A549 (cell line): ENCODE results near the gene API5. TPM values are rescaled to one million over a fixed set of nuclear protein-coding genes. Genes with fewer than 3 reads are reported as not detected.

Source experiments
- ATAC-seq, 2 experiments: fragments of 200-7000 bp in 1 of 2; fragments of >200 bp in 1 of 2; cut with Nextera tagmentation in 1 of 2; cut with Tn5 transposase in 1 of 2; 3 replicates each; pipeline versions ENCODE4 v1.8.0 to v1.9.1; 2018 to 2020; ENCODE audit warnings: mild to moderate bottlenecking in 1 of 2, moderate library complexity in 1 of 2
- CTCF ChIA-PET: fragments of 300-600 bp; sonication (Branson Sonifier 250); formaldehyde crosslinking; extraction: SDS; loops from one replicate; lab custom pipeline; 2021; ENCODE audit warnings: antibody characterized with exemption, inconsistent platforms; lab: Yijun Ruan, JAX
- POLR2A ChIA-PET: fragments of 350-600 bp; formaldehyde crosslinking; extraction: SDS; loops from one replicate; lab custom pipeline; 2021; ENCODE audit warnings: antibody characterized with exemption, inconsistent platforms; lab: Yijun Ruan, JAX
- DNase-seq, 2 experiments: peaks; one replicate each; pipeline versions ENCODE4 v3.0.0 to v3.0.0-alpha.2; 2011 to 2016; ENCODE audit warnings: low read depth in 1 of 2, low spot score in 1 of 2
- FAIRE-seq: peaks from 2 replicates; lab custom pipeline; 2011; peaks lifted over from hg19 to GRCh38; lab: Jason Lieb, UNC
- H3K27ac ChIP-seq, 2 experiments: fragments of >200 bp; sonication (Bioruptor Twin); formaldehyde crosslinking; 3 replicates each; pipeline ENCODE4 v1.5.1; 2016 to 2017
- H3K4me1 ChIP-seq: fragments of >200 bp; sonication (Bioruptor Twin); formaldehyde crosslinking; 3 replicates; pipeline ENCODE4 v1.6.1; 2016
- H3K4me2 ChIP-seq: fragments of >200 bp; sonication (Bioruptor Twin); formaldehyde crosslinking; 3 replicates; pipeline ENCODE4 v1.6.1; 2016
- H3K4me3 ChIP-seq: fragments of >200 bp; sonication (Bioruptor Twin); formaldehyde crosslinking; 3 replicates; pipeline ENCODE4 v1.5.1; 2016
- H3K9me3 ChIP-seq: fragments of >200 bp; sonication (Bioruptor Twin); formaldehyde crosslinking; 3 replicates; pipeline ENCODE4 v1.6.1; 2016
- CBX2 ChIP-seq: fragments of 200-600 bp; sonication (generic); IDR thresholded peaks from 2 replicates; pipeline ENCODE4 v1.6.1; 2016; ENCODE audit warnings: low read depth, mild to moderate bottlenecking, borderline replicate concordance
- CBX8 ChIP-seq: fragments of 200-600 bp; sonication (generic); IDR thresholded peaks from 2 replicates; pipeline ENCODE4 v1.6.1; 2016
- CEBPB ChIP-seq, 2 experiments: fragments of >200 bp in 1 of 2; sonication (Bioruptor Twin) in 1 of 2; formaldehyde crosslinking in 1 of 2; IDR thresholded peaks; 2 replicates each; pipeline ENCODE4 v1.6.1; 2012 to 2016
- CHD2 ChIP-seq: fragments of 150-350 bp; IDR thresholded peaks from 2 replicates; pipeline ENCODE4 v1.6.1; 2014; ENCODE audit warnings: low read length; ENCODE audit not compliant: partially characterized antibody
- CHD4 ChIP-seq: fragments of 200-600 bp; sonication (generic); IDR thresholded peaks from 2 replicates; pipeline ENCODE4 v1.6.1; 2016; ENCODE audit warnings: antibody characterized with exemption, mild to moderate bottlenecking, borderline replicate concordance
- EHF ChIP-seq: fragments of 250-450 bp; sonication (Bioruptor Pico); IDR thresholded peaks from 2 replicates; pipeline ENCODE4 v1.5.0; 2020; ENCODE audit warnings: mild to moderate bottlenecking
- ESRRA ChIP-seq: fragments of 150-350 bp; IDR thresholded peaks from 2 replicates; pipeline ENCODE4 v1.6.1; 2014; ENCODE audit warnings: mild to moderate bottlenecking, low read length, borderline replicate concordance
- FOSB ChIP-seq: fragments of 250-450 bp; sonication (Bioruptor Pico); IDR thresholded peaks from 2 replicates; pipeline ENCODE4 v1.5.0; 2020; ENCODE audit warnings: mild to moderate bottlenecking, moderate library complexity
- FOSL2 ChIP-seq, 2 experiments: fragments of 450-650 bp in 1 of 2; fragments of >200 bp in 1 of 2; sonication (Bioruptor Twin) in 1 of 2; formaldehyde crosslinking; IDR thresholded peaks; 2 replicates each; pipeline versions ENCODE4 v1.5.0 to v1.6.1; 2016 to 2020; ENCODE audit warnings: mild to moderate bottlenecking in 1 of 2, moderate library complexity in 1 of 2
- FOXS1 ChIP-seq: fragments of 250-450 bp; sonication (Bioruptor Pico); IDR thresholded peaks from 2 replicates; pipeline ENCODE4 v1.5.0; 2020; ENCODE audit warnings: mild to moderate bottlenecking, moderate library complexity
- HEYL ChIP-seq: fragments of 250-450 bp; sonication (Bioruptor Pico); IDR thresholded peaks from 2 replicates; pipeline ENCODE4 v1.8.0; 2021; ENCODE audit warnings: mild to moderate bottlenecking, moderate library complexity
- HOXB13 ChIP-seq: fragments of 250-450 bp; sonication (Bioruptor Pico); IDR thresholded peaks from 2 replicates; pipeline ENCODE4 v1.5.0; 2020; ENCODE audit warnings: low read depth, mild to moderate bottlenecking, moderate library complexity
- HOXB5 ChIP-seq: fragments of 250-450 bp; sonication (Bioruptor Pico); IDR thresholded peaks from 2 replicates; pipeline ENCODE4 v1.5.0; 2020; ENCODE audit warnings: mild to moderate bottlenecking, moderate library complexity
- JUN ChIP-seq, 2 experiments: fragments of >200 bp; sonication (Bioruptor Twin); formaldehyde crosslinking; IDR thresholded peaks; 2 replicates in 1 of 2; 3 replicates in 1 of 2; pipeline ENCODE4 v1.6.1; 2016 to 2017
- KDM5A ChIP-seq: fragments of 200-600 bp; sonication (generic); IDR thresholded peaks from 2 replicates; pipeline ENCODE4 v1.6.1; 2016; ENCODE audit warnings: antibody characterized with exemption, mild to moderate bottlenecking
- MYC ChIP-seq: IDR thresholded peaks from 2 replicates; pipeline ENCODE4 v1.6.1; 2012; ENCODE audit warnings: mild to moderate bottlenecking, inconsistent platforms, low read length, improper control_type of control experiment, borderline replicate concordance
- POLR2A ChIP-seq: IDR thresholded peaks from 2 replicates; pipeline ENCODE4 v1.6.1; 2012; ENCODE audit warnings: mild to moderate bottlenecking, low read length
- RAD21 ChIP-seq, 2 experiments: fragments of >200 bp in 1 of 2; sonication (Bioruptor Twin) in 1 of 2; formaldehyde crosslinking in 1 of 2; IDR thresholded peaks in 1 of 2; conservative IDR thresholded peaks in 1 of 2; 2 replicates in 1 of 2; 3 replicates in 1 of 2; pipeline ENCODE4 v1.6.1; 2012 to 2018; ENCODE audit warnings: inconsistent platforms in 1 of 2
- RCOR1 ChIP-seq: fragments of 150-350 bp; IDR thresholded peaks from 2 replicates; pipeline ENCODE4 v1.6.1; 2014; ENCODE audit warnings: antibody characterized with exemption, low read length, low read depth
- RFX5 ChIP-seq: fragments of 450-650 bp; IDR thresholded peaks from 2 replicates; pipeline ENCODE4 v1.7.1; 2014; ENCODE audit warnings: antibody characterized with exemption, mild to moderate bottlenecking, moderate library complexity
- TP53 ChIP-seq: fragments of 250-450 bp; sonication (Bioruptor Pico); IDR thresholded peaks from 2 replicates; pipeline ENCODE4 v1.5.0; 2021; ENCODE audit warnings: mild to moderate bottlenecking, moderate library complexity
- ZC3H11A ChIP-seq: fragments of 450-650 bp; IDR thresholded peaks from 2 replicates; pipeline ENCODE4 v1.6.1; 2014; ENCODE audit warnings: antibody characterized with exemption, mild to moderate bottlenecking
- ZSCAN20 ChIP-seq: fragments of 250-450 bp; sonication (Bioruptor Pico); IDR thresholded peaks from 2 replicates; pipeline ENCODE4 v1.8.0; 2022; ENCODE audit warnings: mild to moderate bottlenecking, moderate library complexity
- WGBS: methylation state at CpG from one replicate; pipeline ENCODE4 v1.1.6; 2017; ENCODE audit errors: missing lambda C conversion rate; 5-methylcytosine and 5-hydroxymethylcytosine counted together
- polyA plus RNA-seq, 4 experiments: library from polyadenylated mRNA; depleted of rRNA in 3 of 4; stranded (reverse); fragments of >200 nt; fragmentation: RNase III in 1 of 4; extraction: RNeasy Plus Mini Kit Qiagen cat#74134 plus additional on column Dnase treatment in 1 of 4; gene quantifications; 2 replicates in 3 of 4; 3 replicates in 1 of 4; pipeline ENCODE4 v1.2.3, GENCODE V29; 2011 to 2017
- TF ChIP-seq, protein P1 (sequence below): IDR thresholded peaks from 2 replicates; pipeline ENCODE4 v1.6.1; 2012
- TF ChIP-seq, protein P2 (sequence below): fragments of >200 bp; sonication (Bioruptor Twin); formaldehyde crosslinking; IDR thresholded peaks from 3 replicates; pipeline ENCODE4 v1.6.1; 2016

The API5 gene
- polyA plus RNA-seq, 2 of the 4 experiments (the other 2 are of a cell fraction), result 87.7 to 127 TPM

DNA sequence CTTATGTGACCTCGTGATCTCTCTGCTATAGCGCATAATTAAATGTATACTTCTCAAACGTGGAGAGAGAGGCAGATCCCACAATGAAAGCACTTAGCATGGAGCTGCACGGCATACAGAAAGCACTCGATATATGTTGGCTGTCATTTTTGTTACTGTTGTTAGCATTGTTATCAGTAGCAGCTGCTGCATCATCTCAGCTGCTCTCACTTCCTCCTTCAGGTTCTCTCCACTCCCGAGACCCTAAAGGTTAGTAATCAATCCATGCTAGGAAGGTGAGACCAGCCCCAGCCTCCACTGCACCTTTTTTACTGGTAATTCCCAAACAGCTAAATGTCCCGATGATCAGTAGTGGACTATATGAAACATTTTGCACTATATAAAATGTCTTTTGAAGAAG is 13.4 kb upstream of the API5 start:
- CTCF ChIA-PET, result interaction anchor here (1.2 to 2.1 kb wide), 3 partner anchors 14 to 19 kb away, joined by 4 to 10 read pairs (median 7); partner anchors contain the start of gene API5
- POLR2A ChIA-PET, result no interaction called here
- Histone ChIP-seq H3K4me1 (no peaks in the 10 kb centered on the region), H3K4me2 (no peak overlapping the region), H3K27ac (no peak overlapping the region), H3K4me3 (no peak overlapping the region), H3K9me3 (peaks cover 29% of the 10 kb centered on the region)
- FAIRE-seq, result no peak
- no peak for DNase-seq
- TF ChIP-seq CBX8, result no peak
- TF ChIP-seq RAD21 (conservative IDR thresholded peaks at IDR 0.05 in 1 of 2, IDR thresholded peaks at IDR 0.05 in 1 of 2), result no peak
- TF ChIP-seq TP53 (CRISPR knock-in tag), result no peak
- TF ChIP-seq KDM5A, result no peak
- no peak for TF ChIP-seq FOSB (CRISPR knock-in tag)
- no peak for TF ChIP-seq CHD2
- no peak for TF ChIP-seq HEYL (CRISPR knock-in tag)
- TF ChIP-seq CEBPB (IDR thresholded peaks at IDR 0.05), result no peak
- 34% methylated on average over 7 of the region's 7 CpGs for WGBS
- ATAC-seq, result no peak

DNA sequence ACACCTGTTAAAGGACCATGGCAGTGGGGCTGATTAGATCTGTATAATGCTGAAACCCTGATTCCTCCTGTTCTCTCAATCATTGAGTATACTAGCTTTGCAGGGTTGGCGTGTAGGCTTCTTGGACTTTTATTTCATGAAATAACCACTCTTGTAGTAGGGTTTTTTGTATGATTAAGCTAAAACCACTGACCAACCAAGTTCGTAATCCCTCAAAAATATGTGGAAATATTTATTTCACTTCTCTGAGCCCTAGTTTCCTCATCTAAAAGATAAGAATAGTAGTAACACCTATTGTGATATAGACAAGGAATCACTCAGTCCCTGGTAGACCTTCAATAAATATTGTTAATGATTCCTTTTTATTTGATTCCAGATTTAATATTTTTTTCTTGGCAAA is 4.2 kb downstream of the API5 start:
- Histone ChIP-seq H3K9me3 (no peaks in the 10 kb centered on the region), H3K27ac (no peak overlapping the region), H3K4me1 (peaks cover 14% of the 10 kb centered on the region; the same call in 2 of the 3 replicates), H3K4me2 (no peak overlapping the region), H3K4me3 (no peak overlapping the region)
- DNase-seq (no peak), ATAC-seq (no peak), FAIRE-seq (no peak)
- ChIA-PET CTCF (no interaction called here), POLR2A (no interaction called here)
- no peak for TF ChIP-seq RCOR1
- TF ChIP-seq, protein P1, sequence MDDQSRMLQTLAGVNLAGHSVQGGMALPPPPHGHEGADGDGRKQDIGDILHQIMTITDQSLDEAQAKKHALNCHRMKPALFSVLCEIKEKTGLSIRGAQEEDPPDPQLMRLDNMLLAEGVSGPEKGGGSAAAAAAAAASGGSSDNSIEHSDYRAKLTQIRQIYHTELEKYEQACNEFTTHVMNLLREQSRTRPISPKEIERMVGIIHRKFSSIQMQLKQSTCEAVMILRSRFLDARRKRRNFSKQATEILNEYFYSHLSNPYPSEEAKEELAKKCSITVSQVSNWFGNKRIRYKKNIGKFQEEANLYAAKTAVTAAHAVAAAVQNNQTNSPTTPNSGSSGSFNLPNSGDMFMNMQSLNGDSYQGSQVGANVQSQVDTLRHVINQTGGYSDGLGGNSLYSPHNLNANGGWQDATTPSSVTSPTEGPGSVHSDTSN, result no peak
- no peak for TF ChIP-seq HOXB5 (CRISPR knock-in tag)
- TF ChIP-seq ESRRA, result no peak
- TF ChIP-seq MYC, result no peak
- TF ChIP-seq RFX5, result no peak
- TF ChIP-seq POLR2A, result no peak
- TF ChIP-seq FOXS1 (CRISPR knock-in tag), result no peak
- TF ChIP-seq CHD4, result no peak
- no peak for TF ChIP-seq HOXB13
- no peak for TF ChIP-seq ZSCAN20
- TF ChIP-seq, protein P2, sequence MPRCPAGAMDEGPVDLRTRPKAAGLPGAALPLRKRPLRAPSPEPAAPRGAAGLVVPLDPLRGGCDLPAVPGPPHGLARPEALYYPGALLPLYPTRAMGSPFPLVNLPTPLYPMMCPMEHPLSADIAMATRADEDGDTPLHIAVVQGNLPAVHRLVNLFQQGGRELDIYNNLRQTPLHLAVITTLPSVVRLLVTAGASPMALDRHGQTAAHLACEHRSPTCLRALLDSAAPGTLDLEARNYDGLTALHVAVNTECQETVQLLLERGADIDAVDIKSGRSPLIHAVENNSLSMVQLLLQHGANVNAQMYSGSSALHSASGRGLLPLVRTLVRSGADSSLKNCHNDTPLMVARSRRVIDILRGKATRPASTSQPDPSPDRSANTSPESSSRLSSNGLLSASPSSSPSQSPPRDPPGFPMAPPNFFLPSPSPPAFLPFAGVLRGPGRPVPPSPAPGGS, result no peak
- 96% methylated on average over 2 of the region's 2 CpGs for WGBS

DNA sequence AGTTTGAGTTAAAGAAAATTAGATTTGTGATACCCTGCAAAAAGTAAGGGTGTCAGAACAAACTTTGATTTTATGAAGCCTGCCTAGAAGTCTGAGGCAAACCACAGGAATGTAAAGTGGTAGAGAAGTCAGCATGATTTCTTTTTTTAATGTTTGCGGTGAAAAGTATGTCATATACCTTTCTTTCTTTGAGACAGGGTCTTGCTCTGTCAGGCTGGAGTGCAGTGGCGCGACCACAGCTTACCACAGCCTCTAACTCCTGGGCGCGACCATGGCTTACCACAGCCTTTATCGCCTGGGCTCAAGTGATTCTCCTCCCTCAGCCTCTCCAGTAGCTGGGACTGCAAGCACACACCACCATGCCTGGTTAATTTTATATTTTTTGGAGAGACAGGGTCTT is 4.7 kb downstream of the API5 start:
- no peak overlapping the region for H3K4me3 ChIP-seq
- H3K4me2 ChIP-seq, result no peak overlapping the region
- no peaks in the 10 kb centered on the region for H3K9me3 ChIP-seq
- DNase-seq (no peak), FAIRE-seq (no peak), ATAC-seq (no peak)
- ChIA-PET POLR2A (no interaction called here), CTCF (no interaction called here)
- WGBS, result 96% methylated on average over 6 of the region's 6 CpGs
- TF ChIP-seq FOSB (CRISPR knock-in tag), result no peak
- no peak for TF ChIP-seq CBX2
- TF ChIP-seq CBX8, result no peak
- H3K27ac ChIP-seq, result no peak overlapping the region
- H3K4me1 ChIP-seq, result peaks cover 14% of the 10 kb centered on the region; the same call in 2 of the 3 replicates

DNA sequence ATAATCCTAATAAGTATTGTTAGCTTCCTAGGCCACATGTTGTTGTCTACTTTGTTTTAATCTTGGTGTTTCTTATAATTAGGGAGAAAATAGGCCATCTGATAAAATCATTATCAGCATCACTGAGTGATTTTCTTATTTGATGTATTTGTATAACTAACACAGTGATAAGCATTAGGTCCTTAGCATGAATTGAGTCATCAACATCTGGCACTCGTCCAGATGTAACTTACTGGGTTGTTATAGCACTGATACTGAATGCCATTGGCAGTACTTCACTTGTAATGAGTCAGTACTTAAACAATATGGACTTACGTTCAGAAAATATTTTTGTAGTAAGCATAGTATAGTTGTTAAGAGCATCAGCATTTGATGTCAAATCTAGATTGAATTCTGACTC is 16.2 kb downstream of the API5 start:
- Histone ChIP-seq H3K4me2 (no peak overlapping the region), H3K4me1 (peaks cover 9% of the 10 kb centered on the region; the same call in 2 of the 3 replicates), H3K9me3 (no peaks in the 10 kb centered on the region), H3K27ac (no peak overlapping the region), H3K4me3 (no peak overlapping the region)
- ChIA-PET CTCF (interaction anchor here (1.3 to 2.4 kb wide), 2 partner anchors 13 to 45 kb away, joined by 3 to 7 read pairs; no protein-coding TSS in a partner anchor), POLR2A (no interaction called here)
- 15% methylated on average over 2 of the region's 2 CpGs for WGBS
- TF ChIP-seq JUN (IDR thresholded peaks at IDR 0.05) (no peak), EHF (CRISPR knock-in tag) (no peak), FOSL2 (IDR thresholded peaks at IDR 0.05) (no peak), FOSL2 (CRISPR knock-in tag; IDR thresholded peaks at IDR 0.05) (peak; percentile 25; the same call in 1 of the 2 replicates), ZC3H11A (no peak)
- ATAC-seq, result peak in 1 of 2 experiments; percentile 63; a peak in 3 of 6 replicates
- DNase-seq, result peak in 1 of 2 experiments; percentile 54
- FAIRE-seq, result peak; percentile 61
